ENCODE results near the gene TNNI2.
"Not testable (repeated sequence)": the region's sequence is repeated elsewhere in the genome, so short reads cannot be mapped to it uniquely, and the experiment has no call there.

Gene TNNI2

GRCh38 chr11:1871531-1871930 lies 32.8 kb downstream of the TNNI2 start:
- no peak for DNase-seq

- DNase-seq = no peak
Measured at GRCh38 chr11:1872267-1872985, 33.6 kb downstream of the TNNI2 start.

GRCh38 chr11:1873048-1873812 lies 34.4 kb downstream of the TNNI2 start:
- DNase-seq = no peak

DNA sequence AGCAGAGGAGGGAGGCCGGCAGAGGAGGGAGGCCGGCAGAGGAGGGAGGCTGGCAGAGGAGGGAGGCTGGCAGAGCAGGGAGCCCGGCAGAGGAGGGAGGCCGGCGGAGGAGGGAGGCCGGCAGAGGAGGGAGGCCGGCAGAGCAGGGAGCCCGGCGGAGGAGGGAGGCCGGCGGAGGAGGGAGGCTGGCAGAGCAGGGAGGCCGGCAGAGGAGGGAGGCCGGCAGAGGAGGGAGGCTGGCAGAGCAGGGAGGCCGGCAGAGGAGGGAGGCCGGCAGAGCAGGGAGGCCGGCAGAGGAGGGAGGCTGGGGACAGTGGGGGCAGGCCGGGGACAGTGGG lies 35.0 kb downstream of the TNNI2 start:
- DNase-seq = not testable (repeated sequence)

- DNase-seq = not testable (repeated sequence)
Measured at GRCh38 chr11:1874441-1875092, 35.8 kb downstream of the TNNI2 start.

DNA sequence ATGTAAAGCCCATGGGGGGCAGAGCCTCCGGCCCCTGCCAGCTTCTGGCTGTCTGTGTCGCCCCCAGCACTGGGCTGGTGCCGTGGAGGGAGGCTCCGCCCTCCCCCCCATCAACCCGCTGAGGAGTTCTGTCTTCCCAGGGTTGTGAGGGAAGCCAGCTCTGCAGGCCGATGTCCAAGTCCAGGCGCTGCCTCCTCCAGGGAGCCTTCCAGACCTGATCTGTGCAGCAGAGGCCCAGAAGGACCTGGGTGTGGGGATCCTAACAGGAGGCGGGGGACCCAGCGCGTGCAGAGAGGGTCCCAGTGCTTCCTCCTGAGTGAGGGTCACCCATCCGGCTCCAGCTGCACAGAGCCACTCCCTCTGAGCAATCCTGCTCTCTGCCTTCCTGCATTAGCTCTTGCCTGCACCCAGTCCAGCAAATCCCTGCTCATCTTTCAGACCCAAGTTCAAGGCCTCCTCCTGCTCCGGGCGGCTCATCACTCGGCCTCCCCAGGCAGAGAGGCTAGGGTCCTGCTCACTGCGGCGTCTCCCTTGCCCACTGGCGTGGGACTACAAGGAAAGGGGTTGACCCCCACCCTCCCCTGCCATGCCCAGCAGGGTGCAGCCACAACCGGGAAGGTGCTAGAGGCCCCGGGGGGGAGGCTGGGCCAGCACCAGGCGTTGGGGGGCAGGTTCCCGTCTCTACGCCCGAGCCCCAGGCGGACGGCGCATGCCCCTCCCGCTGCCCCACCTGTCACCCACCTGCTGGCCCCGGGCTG lies 36.5 kb downstream of the TNNI2 start:
- no peak for DNase-seq

- DNase-seq = not testable (repeated sequence)
Measured at GRCh38 chr11:1875851-1876301, 37.1 kb downstream of the TNNI2 start.

GRCh38 chr11:1876361-1877063 lies 37.7 kb downstream of the TNNI2 start:
- DNase-seq = no peak

DNA sequence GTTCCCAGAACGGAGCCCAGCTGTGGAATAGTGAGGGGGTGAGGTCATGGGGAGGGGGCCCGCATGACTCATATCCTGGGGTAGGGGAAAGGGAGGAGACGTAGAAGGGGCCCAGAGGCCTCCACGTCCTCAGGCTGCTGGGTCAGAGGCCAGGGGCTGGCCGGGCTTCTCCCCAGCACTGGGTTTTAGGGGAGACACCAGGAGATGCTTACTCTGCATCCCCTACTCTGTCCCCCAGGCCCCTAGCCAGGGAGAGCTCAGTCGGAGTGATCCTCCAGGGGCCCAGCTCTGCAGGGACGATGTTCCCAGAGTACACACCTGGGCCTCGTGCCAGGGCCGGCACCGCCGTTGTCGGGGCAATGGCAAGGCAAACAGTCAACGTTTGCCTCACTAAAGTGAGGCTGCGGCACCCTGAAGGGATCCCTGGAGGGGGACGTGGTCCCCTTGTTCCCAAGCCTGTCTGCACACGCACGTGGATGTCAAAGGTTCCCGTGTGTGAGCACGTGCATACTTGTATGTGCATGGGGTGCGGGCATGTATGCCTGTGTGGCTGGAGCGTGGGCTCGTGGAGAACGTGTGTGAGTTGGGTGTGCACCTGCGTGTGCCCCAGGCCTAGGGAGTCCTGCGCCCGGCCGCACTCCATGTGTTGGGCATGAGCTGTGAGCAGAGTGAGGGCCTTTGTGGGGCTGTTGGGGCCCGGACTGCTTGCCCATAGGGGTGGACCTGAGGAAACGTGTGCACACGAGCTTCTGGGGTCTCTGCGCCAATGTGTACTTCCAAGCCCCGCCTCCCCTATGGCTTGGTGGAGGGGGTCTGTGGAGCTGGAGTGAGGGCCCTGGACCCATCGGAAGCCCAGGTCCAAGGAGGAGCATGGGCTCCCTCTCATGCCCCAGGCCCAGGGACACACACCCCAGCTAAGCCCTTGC lies 38.7 kb downstream of the TNNI2 start:
- peak in 1 of 56 donors; percentile 48 for DNase-seq

- DNase-seq = no peak
Measured at GRCh38 chr11:1878137-1879031, 39.6 kb downstream of the TNNI2 start.

DNA sequence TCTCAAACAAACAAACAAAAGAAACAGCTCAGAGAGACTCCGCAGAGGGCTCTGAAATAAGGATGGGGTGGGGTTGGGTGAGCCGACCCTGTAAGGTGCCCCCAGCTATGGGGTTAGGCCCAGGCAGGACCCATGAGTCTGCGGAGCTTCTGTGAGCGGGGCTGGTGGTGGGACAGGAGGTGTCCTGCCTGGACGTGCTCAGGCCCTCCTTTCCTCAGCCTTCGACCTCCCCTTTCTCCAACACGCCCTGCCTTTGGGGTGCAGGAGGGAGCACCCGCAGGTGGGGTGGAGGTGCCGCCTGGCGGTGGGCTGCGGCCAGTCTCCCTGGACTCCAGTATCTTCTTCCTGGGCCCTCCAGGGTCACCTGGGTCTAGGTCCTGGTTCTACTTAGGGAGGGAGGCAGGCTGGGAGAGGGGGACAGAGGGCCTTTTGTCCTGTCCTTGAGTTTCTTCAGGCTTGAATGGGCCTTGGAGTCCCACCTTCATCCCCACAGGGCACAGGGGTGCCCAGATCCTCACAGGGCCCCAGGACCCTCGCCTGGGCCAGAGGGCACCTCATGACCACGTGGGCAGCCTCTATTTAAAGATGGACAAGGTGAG lies 40.7 kb downstream of the TNNI2 start:
- no peak for DNase-seq

- no peak for DNase-seq
Measured at GRCh38 chr11:1879941-1880720, 41.4 kb downstream of the TNNI2 start.

- no peak for DNase-seq
Measured at GRCh38 chr11:1880746-1881441, 42.1 kb downstream of the TNNI2 start.

GRCh38 chr11:1881442-1882264 lies 42.9 kb downstream of the TNNI2 start:
- no peak for DNase-seq

Measured in nucleus accumbens (tissue), 56 donors.